HUDEP-2 (cell line): ENCODE measurements around the gene DAP3.
"Not testable (repeated sequence)": the region's sequence is repeated elsewhere in the genome, so short reads cannot be mapped to it uniquely, and the experiment has no call there.

Source experiments
- DNase-seq, 76 experiments: peaks; one replicate each; lab custom pipeline; 2025; ENCODE audit not compliant: unreplicated experiment in 76 of 76; lab: John Stamatoyannopoulos, UW

DAP3 gene

DNA sequence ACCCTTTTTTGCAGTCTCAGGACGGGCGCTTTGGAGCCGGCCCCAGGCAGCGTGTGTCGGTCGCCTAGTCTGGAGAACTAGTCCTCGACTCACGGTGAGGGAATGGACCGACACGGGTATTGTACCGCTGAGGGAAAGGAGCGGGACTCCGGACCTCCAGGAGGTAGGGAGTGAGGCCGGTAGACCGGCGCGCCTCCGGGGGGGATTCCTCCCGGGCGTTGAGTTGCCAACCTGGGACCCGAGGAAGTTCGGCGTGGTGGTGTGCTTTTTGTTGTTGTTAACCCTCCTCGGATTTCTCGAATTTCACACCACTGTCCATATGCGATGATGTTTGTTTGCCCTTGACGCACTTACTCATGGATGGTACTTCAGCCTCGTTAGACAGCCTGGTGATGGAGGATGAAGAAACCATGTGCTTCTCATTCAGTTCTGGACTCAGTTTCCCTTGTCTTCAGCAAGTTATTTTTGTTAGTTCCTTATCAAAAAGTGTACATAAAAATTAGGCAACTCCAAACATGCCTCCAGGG, at the start of gene DAP3:
Gene DAP3, plus strand, starts transcription at position 11 of the 527 bp plus-strand sequence. CDS start 20,689 bp downstream, outside the sequence.
- DNase-seq: peak in 3 of 76 experiments; percentile 28 to 76 (median 57)

DNA sequence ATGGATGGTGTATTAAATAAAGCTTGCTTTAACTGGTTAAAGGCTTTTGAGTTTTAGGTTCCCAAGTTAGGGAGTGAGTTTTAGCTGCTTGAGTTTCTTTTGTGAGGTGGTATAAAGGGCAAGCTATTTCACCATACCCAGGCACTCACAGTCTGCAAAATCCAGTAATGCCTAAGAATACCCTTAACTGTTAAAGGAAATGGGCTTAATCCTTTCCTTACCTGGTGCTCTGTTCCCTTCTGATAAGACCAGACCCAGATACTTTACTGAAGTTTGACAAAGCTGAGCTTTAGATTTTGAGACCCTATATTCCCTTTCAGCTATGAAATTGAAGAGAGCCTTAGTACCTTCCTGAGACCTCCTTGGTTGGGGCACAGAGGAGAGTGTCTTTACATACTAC, 48.5 kb upstream of the DAP3 start:
- no peak for DNase-seq

DNA sequence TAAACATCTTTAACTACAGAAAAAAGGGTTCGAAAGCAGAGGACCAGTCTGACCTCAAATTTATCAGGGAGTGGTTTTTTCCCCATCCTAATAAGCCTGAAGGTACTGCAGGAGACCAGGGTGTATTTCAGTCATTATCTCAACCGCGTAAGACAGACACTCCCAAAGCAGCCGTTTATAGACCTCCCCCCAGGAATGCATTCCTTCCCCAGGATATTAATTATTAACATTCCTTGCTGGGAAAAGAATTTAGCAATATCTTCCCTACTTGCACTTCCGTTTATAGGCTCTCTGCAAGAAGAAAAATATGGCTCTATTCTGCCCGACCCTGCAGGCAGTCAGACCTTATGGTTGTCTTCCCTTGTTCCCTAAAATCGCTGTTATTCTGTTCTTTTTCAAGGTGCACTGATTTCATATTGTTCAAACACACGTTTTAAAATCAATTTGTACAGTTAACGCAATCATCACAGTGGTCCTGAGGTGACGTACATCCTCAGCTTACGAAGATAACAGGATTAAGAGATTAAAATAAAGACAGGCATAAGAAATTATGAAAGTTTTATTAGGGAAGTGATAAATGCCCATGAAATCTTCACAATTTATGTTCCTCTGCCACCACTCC, 46.2 kb upstream of the DAP3 start:
- not testable (repeated sequence) for DNase-seq

DNA sequence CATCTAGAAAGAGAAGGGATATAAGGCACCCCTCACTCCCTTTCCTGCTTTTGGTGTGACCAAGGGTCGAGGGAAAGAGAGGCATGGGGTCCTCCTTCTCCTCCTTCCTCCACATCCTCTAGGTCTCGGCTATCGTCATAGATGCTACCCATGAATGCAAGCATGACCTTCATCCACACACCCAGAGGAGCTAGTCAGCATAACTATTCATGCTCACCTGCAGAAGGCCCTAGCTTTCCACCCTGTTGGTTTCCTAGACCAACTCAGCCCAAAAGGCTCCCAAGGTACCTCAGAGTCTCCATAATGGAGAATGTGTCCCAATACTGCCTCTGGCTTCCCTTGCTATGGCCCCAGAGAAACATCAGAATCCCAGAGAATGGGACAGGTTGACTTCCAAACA, 45.7 kb upstream of the DAP3 start:
- DNase-seq: no peak

DNA sequence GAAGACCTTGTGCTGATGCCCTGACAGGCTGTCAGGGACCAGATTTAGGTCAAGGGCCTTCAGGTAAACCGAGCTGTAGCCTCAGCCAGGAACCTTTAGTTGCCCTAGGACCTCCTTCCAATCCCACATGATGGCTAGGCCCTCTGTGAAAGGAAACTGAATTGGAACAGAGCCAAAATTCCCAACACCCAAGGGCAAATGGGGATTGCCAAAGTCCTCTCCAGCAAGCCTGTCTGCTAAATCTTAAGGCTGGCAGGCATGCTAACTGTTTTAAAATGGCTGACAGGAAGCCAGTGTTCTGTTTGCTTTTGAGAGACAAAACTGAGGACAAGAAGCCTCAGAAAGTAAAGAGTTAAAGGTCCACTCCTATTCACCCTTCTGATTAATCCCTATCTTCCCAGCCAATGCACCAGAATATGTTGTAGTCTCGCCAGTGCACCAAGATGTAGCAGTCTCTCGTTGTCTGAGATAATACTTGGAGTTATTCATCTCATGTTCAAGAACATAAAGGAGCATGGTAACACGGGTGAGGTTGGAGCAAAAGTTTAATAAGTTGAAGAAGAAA, 43.8 kb upstream of the DAP3 start:
- peak in 3 of 76 experiments; percentile 10 to 23 (median 14) for DNase-seq

DNA sequence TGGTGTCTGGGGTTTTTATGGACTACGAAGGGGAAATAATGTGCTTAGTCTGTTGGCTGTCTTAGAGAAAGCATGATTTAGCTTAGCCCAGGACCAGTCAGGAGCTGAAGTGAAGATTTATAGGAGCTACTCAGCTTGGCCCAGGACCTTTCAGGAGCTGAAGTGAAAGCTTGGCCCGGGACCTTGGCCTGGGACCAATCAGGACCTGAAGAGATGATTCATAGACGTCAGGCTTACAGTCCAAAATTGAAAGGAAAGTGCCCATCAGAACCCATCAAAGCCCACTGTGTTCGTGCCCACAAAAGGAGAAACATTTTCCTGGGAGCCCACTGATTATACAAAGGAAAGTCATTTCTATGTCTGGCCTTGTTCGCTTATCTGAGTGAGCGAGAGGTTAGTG, 43.2 kb upstream of the DAP3 start:
- no peak for DNase-seq

DNA sequence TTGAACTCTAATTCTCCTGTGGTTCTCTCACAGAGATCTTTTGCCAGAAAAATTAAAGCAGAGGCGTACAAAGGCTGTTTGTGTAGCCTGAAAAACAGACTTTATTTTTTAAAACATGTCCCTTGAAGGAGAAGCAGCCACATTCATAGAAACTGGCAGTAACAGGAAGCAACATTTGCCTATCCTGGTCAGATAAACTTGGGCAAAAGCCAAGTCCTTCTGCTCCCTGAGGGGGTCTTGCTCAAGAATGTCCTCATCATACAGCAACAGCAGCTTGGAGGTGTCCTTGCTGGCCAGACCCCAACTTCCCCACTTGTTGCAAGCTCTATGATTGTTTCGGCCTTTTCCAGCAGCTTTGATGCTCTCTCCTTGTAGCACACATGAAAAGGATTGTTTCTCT, 42.6 kb upstream of the DAP3 start:
- no peak for DNase-seq

DNA sequence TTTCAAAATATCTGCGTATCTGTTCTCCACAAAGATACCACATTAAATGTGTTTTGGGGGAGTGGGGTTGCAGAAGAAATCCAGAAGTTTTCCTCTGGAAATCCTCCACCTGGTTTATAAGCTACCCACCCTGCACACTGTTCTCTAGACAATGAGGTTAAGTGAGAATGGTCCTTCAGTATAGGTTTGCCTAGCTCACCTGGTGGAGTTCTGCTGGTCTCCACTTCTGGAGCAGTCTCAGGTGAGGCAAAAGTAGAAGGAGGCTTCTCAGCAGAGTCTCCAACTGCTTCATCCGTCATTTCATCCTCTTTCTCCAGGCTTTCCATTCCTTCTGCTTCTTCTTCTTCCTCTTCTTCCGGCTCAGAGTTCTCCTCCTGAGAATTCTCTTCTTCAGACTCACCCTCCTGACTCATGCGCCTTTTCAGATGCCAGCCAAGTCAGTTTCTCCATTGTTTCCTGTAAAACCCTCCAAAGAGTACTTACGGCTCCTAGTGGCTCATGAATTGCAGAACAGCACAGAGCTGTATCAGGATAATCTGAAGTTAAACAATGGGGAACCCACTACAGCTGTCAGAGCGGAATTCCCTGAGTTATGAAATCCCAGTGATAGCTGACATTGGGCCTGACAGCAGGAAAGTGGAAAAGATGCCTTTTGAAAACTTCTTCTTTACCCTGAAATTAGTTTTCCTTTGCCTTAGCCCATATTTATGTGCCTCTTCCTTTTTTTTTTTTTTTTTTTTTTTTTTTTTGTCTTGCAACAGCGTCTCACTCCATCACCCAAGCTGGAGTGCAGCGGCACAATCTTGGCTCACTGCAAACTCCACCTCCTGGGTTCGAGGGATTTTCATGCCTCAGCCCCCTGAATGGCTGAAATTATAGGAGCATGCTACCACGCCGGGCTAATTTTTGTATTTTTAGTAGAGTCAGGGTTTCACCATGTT, 40.4 kb upstream of the DAP3 start:
- peak in 9 of 76 experiments; percentile 8 to 52 (median 21) for DNase-seq

DNA sequence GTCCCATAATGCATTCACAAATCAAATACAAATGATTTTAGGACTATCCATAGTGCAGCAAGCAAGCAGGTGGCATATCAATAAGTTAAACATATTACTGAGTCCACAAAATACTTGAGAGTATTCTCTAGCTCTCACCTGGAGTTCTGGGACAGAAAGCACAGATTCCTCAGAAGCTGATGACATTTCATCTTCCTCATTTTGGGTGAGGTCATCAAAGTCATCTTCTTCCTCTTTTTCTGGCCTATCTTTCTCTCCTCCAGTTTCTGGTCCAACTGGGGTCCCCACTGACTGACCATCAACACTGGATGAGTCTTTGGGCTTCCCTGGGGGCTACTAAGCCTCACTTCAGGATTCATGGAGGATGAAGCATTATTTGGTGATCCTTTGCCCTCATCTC, 39.2 kb upstream of the DAP3 start:
- DNase-seq: no peak

DNA sequence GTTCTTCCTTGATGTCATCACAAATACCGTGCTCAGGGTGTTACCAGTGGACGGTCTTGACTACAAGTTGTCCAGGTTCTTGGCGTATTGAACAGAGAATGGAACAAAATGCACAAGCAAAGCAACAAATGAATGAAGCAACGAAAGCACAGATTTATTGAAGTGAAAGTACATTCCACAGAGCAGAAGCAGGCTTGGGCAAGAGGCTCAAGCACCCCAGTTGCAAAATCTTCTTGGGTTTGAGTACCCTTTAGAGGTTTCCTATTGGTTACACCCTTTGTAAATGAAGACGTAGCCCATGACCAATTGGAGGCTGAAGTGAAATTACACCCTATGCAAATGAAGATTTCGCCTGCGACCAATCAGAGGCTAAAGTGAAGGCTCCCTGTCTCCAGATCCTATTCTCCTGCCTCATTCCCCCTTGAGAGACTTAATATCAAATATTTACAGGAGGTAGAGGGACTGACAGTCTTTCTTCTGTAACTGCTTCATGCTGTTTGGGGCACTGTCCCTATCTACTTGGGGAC, 38.6 kb upstream of the DAP3 start:
- no peak for DNase-seq

DNA sequence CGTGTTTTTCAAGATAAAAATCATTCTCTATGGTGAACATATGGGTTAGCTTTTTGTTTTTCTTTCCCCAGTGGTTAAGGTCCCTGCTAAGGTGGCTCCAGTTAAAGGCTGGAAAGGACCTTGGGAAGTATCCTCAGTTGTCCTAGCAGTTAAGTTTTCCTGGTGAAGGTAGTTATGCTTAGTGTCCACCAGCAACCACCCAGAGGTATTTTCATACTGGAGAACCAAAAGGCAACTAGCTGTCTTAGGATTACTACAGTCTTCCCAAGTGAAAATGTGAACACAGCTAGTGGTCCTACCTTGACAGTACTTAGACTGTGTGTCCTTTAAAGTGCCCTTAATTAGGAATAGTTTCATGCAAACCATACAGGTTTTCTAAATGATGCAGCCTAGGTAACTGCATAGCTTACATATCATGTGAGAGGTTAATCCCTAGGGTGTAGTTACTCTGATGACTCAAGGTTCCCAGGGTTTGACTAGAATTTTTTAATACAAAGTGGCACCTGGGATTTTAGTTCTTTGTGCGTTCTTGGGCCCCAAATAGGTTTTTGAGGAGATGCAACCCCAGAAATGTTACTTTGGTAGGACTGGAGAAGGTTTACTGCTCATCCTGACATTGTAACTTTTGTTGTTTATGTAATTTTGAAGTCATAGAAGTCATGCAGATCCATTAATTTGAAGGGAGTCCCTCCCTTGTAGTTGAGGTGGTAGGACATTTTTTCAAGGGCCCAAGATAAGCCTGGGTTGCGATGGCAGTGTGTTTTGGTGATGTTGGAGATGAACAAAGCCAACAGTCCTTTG, 36.8 kb upstream of the DAP3 start:
- DNase-seq: no peak

DNA sequence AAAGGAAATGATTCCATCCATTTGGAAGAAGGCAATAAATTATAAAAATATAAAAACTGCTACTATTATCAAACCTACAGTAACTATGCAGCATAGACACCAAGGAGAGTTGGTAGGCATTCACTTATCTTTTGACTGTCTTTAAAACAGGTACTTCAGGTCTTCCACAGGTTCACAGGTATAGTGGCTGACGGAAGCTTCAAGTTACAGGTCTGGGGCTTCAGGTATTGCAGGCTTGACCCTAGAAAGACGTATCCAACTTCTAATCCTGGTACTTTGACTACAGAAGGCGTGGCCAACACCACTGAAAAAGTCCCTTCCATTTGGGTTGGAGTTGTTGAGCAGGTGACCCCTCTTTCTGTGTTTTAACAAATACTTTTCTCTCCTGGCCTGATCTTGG, 35.9 kb upstream of the DAP3 start:
- no peak for DNase-seq

DNA sequence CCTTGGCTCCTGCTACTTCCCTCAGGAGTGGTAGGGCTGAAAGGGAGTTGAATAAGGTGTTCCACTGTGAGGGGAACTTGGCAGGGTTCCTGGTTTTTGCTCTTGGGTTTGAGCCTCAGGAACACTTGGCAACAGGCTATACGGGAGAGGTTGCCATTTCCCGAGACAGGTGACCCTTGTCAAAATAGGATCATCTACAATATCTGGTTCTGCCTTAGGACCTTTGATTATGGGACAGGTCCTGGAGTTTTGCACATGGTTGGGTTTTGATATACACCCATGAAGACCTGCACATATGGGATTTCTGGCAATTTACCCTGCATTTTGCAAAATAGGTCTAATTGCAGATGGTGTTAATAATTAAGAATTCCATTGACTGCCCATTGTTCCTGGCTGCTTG, 31.4 kb upstream of the DAP3 start:
- DNase-seq: no peak

DNA sequence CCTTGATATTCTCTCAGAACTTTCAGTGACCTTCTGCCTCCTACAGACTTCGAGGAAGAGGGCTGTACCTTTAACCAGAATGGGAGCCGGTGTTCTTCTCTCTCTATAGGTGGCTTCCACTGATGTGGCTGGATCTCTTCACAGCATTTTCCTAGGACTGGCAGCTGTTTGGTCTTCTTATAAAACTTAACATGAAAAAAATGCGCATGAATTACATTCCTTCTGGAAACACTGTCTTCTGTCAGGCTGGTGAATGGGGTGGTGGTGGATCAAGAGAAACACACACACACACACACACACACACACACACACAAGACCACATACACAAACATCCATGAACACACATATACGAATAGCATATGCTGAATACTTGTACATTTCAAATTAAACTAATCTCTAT, 27.7 kb upstream of the DAP3 start:
- not testable (repeated sequence) for DNase-seq

DNA sequence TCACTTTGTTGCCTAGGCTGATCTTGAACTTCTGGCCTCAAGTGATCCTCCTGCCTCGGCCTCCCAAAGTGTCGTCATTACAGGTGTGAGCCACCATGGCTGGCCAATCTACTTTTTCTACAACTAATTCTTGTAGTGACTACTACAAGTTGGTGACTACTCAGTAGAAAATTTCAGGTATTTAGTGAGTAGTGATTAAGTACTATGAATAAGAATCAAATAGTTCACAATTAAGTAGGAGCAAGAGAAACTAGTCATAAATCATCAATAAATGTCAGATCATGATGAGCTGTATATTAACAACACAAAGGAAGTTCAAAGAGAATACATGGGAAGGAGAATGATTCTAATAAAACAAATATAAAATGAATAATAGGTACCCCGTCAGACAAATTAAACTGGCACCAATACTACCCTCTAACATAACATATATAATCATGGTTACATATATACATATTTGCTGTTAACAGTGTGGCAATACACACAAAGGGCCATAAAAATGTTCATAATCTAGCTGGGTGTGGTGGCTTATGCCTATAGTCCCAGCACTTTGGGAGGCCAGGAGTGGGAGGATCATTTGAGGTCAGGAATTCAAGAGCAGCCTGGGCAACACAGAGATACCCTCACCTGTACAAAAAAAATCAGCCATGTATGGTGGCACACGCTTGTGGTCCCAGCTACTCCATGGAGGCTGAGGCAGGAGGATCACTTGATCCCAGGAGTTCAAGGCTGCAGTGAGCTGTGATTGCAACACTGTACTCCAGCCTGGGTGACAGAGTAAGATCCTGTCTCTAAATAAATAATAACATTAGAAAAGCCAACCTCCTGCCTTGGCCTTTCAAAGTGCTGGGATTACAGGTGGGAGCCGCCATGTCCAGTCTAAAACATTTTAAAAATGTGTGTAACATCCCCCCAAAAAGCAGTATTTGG, 19.4 kb upstream of the DAP3 start:
- no peak for DNase-seq

DNA sequence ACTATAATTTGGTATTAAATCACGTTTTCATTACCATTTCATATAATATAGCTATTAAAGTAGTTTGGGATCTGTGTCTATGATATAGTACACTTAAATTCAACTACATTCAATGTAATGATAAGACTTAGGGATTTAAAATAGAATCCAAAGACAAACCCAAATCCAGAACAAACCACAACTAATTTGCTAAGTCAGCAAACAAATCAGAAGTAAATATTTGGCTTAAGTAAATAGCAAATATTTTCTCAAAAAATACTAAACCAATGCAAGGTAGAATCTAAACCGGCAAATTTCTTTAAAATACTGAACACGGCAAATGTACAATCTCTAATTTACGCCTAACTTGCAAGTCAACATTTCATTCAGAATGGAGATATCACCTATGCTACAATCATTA, 17.1 kb upstream of the DAP3 start:
- no peak for DNase-seq

DNA sequence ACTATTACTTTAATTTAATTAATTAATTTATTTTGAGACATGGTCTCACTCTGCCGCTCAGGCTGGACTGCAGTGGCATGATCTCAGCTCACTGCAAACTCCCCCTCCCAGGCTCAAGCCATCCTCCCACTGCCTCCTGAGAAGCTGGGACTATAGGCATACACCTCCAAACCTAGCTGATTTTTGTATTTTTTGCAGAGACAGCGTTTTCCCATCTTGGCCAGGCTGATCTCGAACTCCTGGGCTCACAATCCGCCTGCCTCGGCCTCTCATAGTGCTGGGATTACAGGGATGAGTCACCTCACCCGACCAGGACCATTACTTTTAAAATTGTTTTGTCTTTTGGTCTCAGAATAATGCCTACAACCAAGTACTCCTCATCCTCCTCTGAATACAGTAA, 15.9 kb upstream of the DAP3 start:
- no peak for DNase-seq

DNA sequence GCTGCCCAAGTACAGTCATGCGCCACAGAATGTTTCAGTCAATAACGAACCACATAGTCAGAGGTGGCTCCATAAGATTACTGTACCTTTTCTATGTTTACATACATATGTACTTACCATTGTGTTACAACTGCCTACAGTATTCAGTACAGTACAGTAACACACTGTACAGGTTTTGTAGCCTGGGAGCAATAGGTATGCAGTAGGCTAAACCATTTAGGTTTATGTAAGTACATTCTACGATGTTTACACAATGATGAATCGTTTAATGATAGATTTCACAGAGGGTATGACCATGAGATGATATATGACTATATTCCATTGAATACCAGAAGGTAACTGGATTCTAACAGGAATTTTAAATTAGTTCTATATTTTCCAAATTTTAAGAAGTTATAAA, 10.9 kb upstream of the DAP3 start:
- DNase-seq: no peak

DNA sequence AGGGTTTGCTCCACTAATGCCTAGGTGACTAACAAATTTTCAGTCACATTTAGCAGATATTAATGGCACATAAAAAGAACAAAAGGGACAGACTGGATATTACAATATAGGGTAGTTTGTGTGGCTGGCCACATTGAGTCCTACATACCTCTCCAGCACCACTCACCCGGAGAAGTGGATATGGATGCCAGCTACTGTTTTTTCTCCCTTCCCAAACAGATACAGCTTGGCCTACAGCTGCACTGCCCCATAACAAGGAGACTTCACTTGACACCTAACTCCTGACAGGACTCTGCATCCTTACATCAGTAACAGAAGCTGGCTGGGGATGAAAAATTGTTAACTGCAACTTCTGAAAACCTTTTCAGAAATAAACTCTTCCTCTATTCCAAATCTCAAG, 9.9 kb upstream of the DAP3 start:
- DNase-seq: not testable (repeated sequence)
